ENCODE data around the gene MBNL3.
"Not testable (repeated sequence)": the region's sequence is repeated elsewhere in the genome, so short reads cannot be mapped to it uniquely, and the experiment has no call there.

The MBNL3 gene

DNA sequence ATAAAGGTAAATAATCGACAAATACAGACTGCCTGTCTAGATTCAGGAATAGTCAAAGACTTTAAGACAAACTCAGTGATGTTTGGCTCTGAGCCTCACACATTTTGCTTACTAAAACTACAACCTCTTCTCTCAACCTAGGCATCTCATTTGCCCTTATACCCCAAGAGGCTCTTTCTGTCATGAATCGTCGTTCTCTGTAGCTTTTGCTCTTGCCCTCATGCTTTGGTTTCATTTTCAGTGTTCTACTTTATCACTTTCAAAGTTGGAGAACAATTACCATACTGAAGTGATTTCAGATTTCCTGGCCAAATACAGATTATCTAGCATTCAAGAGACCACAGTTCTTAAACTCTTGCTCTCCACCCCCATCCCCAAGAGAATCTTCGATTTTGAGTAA, 155.5 kb downstream of the MBNL3 start:
- Histone ChIP-seq H3K36me3 (no peaks in the 10 kb centered on the region), H3K27ac (no peak overlapping the region), H3K27me3 (no peaks in the 10 kb centered on the region), H3K4me3 (ENCODE audit: low read depth in 1 of 2, low read length in 1 of 2) (no peak overlapping the region), H3K9me3 (no peaks in the 10 kb centered on the region), H3K4me1 (ENCODE audit: control insufficient read depth in 1 of 2, insufficient read depth in 1 of 2, low read depth in 1 of 2, low read length in 1 of 2) (no peaks in the 10 kb centered on the region)
- TF ChIP-seq, protein P1, sequence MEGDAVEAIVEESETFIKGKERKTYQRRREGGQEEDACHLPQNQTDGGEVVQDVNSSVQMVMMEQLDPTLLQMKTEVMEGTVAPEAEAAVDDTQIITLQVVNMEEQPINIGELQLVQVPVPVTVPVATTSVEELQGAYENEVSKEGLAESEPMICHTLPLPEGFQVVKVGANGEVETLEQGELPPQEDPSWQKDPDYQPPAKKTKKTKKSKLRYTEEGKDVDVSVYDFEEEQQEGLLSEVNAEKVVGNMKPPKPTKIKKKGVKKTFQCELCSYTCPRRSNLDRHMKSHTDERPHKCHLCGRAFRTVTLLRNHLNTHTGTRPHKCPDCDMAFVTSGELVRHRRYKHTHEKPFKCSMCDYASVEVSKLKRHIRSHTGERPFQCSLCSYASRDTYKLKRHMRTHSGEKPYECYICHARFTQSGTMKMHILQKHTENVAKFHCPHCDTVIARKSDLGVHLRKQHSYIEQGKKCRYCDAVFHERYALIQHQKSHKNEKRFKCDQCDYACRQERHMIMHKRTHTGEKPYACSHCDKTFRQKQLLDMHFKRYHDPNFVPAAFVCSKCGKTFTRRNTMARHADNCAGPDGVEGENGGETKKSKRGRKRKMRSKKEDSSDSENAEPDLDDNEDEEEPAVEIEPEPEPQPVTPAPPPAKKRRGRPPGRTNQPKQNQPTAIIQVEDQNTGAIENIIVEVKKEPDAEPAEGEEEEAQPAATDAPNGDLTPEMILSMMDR (IDR thresholded peaks at IDR 0.05) = no peak

DNA sequence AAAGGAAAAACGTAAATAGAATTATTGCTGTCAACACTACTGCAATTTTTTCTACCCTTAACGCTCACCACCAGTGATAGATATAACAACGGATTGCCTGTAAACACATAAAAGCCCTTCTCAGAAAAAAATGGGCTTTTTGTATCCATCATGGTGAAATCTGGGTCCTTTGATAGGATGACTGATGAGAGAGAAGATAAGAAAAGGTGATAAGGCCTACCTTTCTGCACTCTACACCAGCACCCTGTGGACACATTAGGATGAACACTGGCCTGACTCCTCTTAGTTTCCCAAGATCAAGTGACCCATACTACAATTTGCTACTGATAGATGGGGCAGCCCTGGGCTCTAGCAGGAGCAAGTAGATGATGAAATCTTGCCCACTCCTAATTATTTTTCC, 157.3 kb downstream of the MBNL3 start:
- H3K4me3 ChIP-seq (ENCODE audit: low read depth in 1 of 2, low read length in 1 of 2) = no peak overlapping the region
- no peak overlapping the region for H3K27ac ChIP-seq
- no peaks in the 10 kb centered on the region for H3K9me3 ChIP-seq
- no peaks in the 10 kb centered on the region for H3K36me3 ChIP-seq
- no peaks in the 10 kb centered on the region for H3K27me3 ChIP-seq
- TF ChIP-seq, protein P1 (IDR thresholded peaks at IDR 0.05) = no peak
- H3K4me1 ChIP-seq (ENCODE audit: control insufficient read depth in 1 of 2, insufficient read depth in 1 of 2, low read depth in 1 of 2, low read length in 1 of 2) = no peaks in the 10 kb centered on the region

DNA sequence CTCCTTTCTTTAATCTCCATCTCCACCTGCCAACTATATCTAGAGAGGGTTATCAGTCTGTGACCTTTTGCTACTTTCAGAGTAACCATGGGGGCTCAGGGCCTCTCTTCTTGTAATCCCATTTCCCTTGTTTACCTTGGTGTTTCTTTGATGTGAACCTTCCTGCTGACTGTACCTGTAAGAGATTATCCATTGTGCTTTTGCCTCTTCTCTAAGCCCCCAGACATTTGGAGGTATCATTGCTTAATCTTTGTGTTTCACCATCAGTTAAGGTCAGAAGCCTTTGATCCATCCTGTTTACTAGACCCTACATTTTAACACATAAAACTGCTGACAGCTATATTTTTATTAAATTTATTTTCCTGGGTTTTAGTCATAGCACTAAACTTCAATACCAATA, 157.8 kb downstream of the MBNL3 start:
- no peak overlapping the region for H3K27ac ChIP-seq
- no peaks in the 10 kb centered on the region for H3K27me3 ChIP-seq
- H3K4me1 ChIP-seq (ENCODE audit: control insufficient read depth in 1 of 2, insufficient read depth in 1 of 2, low read depth in 1 of 2, low read length in 1 of 2) = no peaks in the 10 kb centered on the region
- TF ChIP-seq, protein P1 (IDR thresholded peaks at IDR 0.05) = no peak
- H3K4me3 ChIP-seq (ENCODE audit: low read depth in 1 of 2, low read length in 1 of 2) = no peak overlapping the region
- H3K36me3 ChIP-seq = no peaks in the 10 kb centered on the region
- H3K9me3 ChIP-seq = no peaks in the 10 kb centered on the region

DNA sequence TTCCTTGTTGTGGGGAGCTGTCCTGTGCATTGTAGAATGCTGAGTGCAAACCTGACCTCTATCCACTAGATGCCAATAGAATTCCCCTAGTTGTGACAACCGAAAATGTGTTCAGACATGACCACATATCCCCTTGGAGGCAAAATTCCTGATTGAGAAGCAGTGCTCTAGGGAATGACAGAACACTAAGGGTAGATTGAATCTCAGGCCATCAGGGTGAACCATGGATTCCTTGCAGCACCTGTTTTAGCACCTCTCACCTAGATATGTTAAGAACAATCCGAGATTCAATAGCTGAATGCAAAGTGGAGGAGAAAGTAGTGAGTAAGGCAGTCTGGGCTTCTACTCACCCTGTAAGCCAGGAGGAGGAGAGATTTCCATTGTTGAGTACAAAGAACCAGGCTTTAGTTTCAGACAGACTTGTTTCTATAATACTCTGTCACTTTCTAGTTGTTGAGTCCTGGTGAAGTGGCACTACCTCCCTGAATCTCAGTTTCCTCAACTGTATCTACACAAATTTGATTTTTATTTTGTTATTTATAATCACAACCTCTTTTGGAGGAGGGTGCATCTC, 158.6 kb downstream of the MBNL3 start:
- no peaks in the 10 kb centered on the region for H3K27me3 ChIP-seq
- H3K4me1 ChIP-seq (ENCODE audit: control insufficient read depth in 1 of 2, insufficient read depth in 1 of 2, low read depth in 1 of 2, low read length in 1 of 2) = no peaks in the 10 kb centered on the region
- H3K36me3 ChIP-seq = no peaks in the 10 kb centered on the region
- H3K9me3 ChIP-seq = no peaks in the 10 kb centered on the region
- no peak overlapping the region for H3K4me3 ChIP-seq (ENCODE audit: low read depth in 1 of 2, low read length in 1 of 2)
- TF ChIP-seq, protein P1 (IDR thresholded peaks at IDR 0.05) = no peak
- H3K27ac ChIP-seq = no peak overlapping the region

DNA sequence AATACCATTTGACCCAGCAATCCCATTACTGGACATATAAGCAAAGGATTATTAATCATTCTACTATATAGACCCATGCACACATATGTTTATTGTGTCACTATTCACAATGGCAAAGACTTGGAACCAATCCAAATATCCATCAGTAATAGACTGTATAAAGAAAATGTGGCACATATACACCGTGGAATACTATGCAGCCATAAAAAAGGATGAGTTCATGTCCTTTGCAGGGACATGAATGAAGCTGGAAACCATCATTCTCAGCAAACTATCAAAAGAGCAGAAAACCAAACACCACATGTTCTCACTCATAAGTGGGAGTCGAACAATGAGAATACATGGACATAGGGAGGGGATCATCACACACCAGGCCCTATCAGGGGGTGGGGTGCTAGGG, 161.9 kb downstream of the MBNL3 start:
- H3K9me3 ChIP-seq; H3K36me3 ChIP-seq; H3K27ac ChIP-seq; H3K27me3 ChIP-seq; H3K4me1 ChIP-seq (ENCODE audit: control insufficient read depth in 1 of 2, insufficient read depth in 1 of 2, low read depth in 1 of 2, low read length in 1 of 2); H3K4me3 ChIP-seq (ENCODE audit: low read depth in 1 of 2, low read length in 1 of 2): not testable (repeated sequence)
